ENCODE data around the gene ITGA2.

The ITGA2 gene

GRCh38 chr5:53055365-53055764, 66.2 kb downstream of the ITGA2 start:
- DNase-seq (ENCODE audit: low read depth, low spot score) = no peak
- POLR2A ChIA-PET = no interaction called here
- CTCF ChIA-PET = interaction anchor here (0.6 to 1.5 kb wide), 4 partner anchors 41 to 1525 kb away, joined by 3 to 6 read pairs (median 3); no protein-coding TSS in a partner anchor
- no peak overlapping the region for H3K4me3 ChIP-seq (ENCODE audit: low read depth, low read length)
- TF ChIP-seq CTCF (IDR thresholded peaks at IDR 0.05; ENCODE audit: insufficient read depth, low read length, missing control alignments) = no peak

GRCh38 chr5:53059281-53059680, 70.1 kb downstream of the ITGA2 start:
- no peak overlapping the region for H3K4me3 ChIP-seq (ENCODE audit: low read depth, low read length)
- DNase-seq (ENCODE audit: low read depth, low spot score) = no peak
- ChIA-PET POLR2A (no interaction called here), CTCF (interaction anchor here (1.2 kb wide), 1 partner anchor 11 kb away, joined by 3 read pairs; no protein-coding TSS in a partner anchor)
- no peak for TF ChIP-seq CTCF (IDR thresholded peaks at IDR 0.05; ENCODE audit: insufficient read depth, low read length, missing control alignments)

GRCh38 chr5:53063176-53063575, 74.0 kb downstream of the ITGA2 start:
- H3K4me3 ChIP-seq (ENCODE audit: low read depth, low read length) = no peak overlapping the region
- DNase-seq (ENCODE audit: low read depth, low spot score) = no peak
- TF ChIP-seq CTCF (IDR thresholded peaks at IDR 0.05; ENCODE audit: insufficient read depth, low read length, missing control alignments) = no peak
- POLR2A ChIA-PET = no interaction called here
- CTCF ChIA-PET = no interaction called here

- CTCF ChIA-PET = no interaction called here
- no peak for TF ChIP-seq CTCF (IDR thresholded peaks at IDR 0.05; ENCODE audit: insufficient read depth, low read length, missing control alignments)
- no peak for DNase-seq (ENCODE audit: low read depth, low spot score)
- POLR2A ChIA-PET = no interaction called here
- no peak overlapping the region for H3K4me3 ChIP-seq (ENCODE audit: low read depth, low read length)
Measured at GRCh38 chr5:53063791-53064190, 74.6 kb downstream of the ITGA2 start.

- TF ChIP-seq CTCF (IDR thresholded peaks at IDR 0.05; ENCODE audit: insufficient read depth, low read length, missing control alignments) = no peak
- no peak overlapping the region for H3K4me3 ChIP-seq (ENCODE audit: low read depth, low read length)
- CTCF ChIA-PET = interaction anchor here (0.9 kb wide), 1 partner anchor 117 kb away, joined by 3 read pairs; no protein-coding TSS in a partner anchor
- POLR2A ChIA-PET = no interaction called here
- no peak for DNase-seq (ENCODE audit: low read depth, low spot score)
Measured at GRCh38 chr5:53066088-53066487, 76.9 kb downstream of the ITGA2 start.

- no peak for TF ChIP-seq CTCF (IDR thresholded peaks at IDR 0.05; ENCODE audit: insufficient read depth, low read length, missing control alignments)
- DNase-seq (ENCODE audit: low read depth, low spot score) = no peak
- CTCF ChIA-PET = interaction anchor here (1.0 to 1.2 kb wide), 2 partner anchors 28 to 119 kb away, joined by 4 to 8 read pairs; no protein-coding TSS in a partner anchor
- no peak overlapping the region for H3K4me3 ChIP-seq (ENCODE audit: low read depth, low read length)
- POLR2A ChIA-PET = no interaction called here
Measured at GRCh38 chr5:53067641-53068040, 78.5 kb downstream of the ITGA2 start.

Data from AG04449 (cell line).